ENCODE results near the gene CLIP1. TPM values are rescaled to one million over a fixed set of nuclear protein-coding genes. Genes with fewer than 3 reads are reported as not detected.
"Not testable (repeated sequence)": the region's sequence is repeated elsewhere in the genome, so short reads cannot be mapped to it uniquely, and the experiment has no call there.

The CLIP1 gene
- total RNA-seq, 2 donors from 2014 or later = 91.2 to 180 TPM

- not testable (repeated sequence) for DNase-seq (ENCODE audit: low spot score); H3K9me3 ChIP-seq; H3K4me3 ChIP-seq; H3K27me3 ChIP-seq (replicated peaks; ENCODE audit: insufficient read depth); H3K27ac ChIP-seq; H3K4me1 ChIP-seq (ENCODE audit: control insufficient read depth in 1 of 2, low read depth in 2 of 2); ATAC-seq (ENCODE audit: insufficient number of reproducible peaks, low FRiP score, low read depth); H3K36me3 ChIP-seq
These were observed 16.4 kb upstream of the CLIP1 start for GRCh38 chr12:122438822-122439221.

GRCh38 chr12:122437656-122438121 lies 15.2 kb upstream of the CLIP1 start:
- TF ChIP-seq CTCF (IDR thresholded peaks at IDR 0.05) = no peak
- Histone ChIP-seq H3K4me1 (ENCODE audit: control insufficient read depth in 1 of 2, low read depth in 2 of 2) (peaks cover 0 to 3% of the 10 kb centered on the region in 2 donors), H3K4me3 (peak overlapping the region; percentile 23), H3K27me3 (replicated peaks; ENCODE audit: insufficient read depth) (no peaks in the 10 kb centered on the region), H3K27ac (no peak overlapping the region), H3K9me3 (no peaks in the 10 kb centered on the region), H3K36me3 (no peaks in the 10 kb centered on the region)
- ATAC-seq (ENCODE audit: insufficient number of reproducible peaks, low FRiP score, low read depth) = peak; percentile 80
- DNase-seq (ENCODE audit: low spot score) = peak; percentile 51

GRCh38 chr12:122435186-122435585 lies 12.7 kb upstream of the CLIP1 start:
- TF ChIP-seq CTCF (IDR thresholded peaks at IDR 0.05) = no peak
- Histone ChIP-seq H3K36me3 (no peaks in the 10 kb centered on the region), H3K4me1 (ENCODE audit: control insufficient read depth in 1 of 2, low read depth in 2 of 2) (peaks cover 0 to 3% of the 10 kb centered on the region in 2 donors), H3K9me3 (no peaks in the 10 kb centered on the region), H3K4me3 (no peak overlapping the region), H3K27me3 (replicated peaks; ENCODE audit: insufficient read depth) (no peaks in the 10 kb centered on the region), H3K27ac (no peak overlapping the region)
- no peak for DNase-seq (ENCODE audit: low spot score)
- ATAC-seq (ENCODE audit: insufficient number of reproducible peaks, low FRiP score, low read depth) = no peak

GRCh38 chr12:122429043-122429442 lies 6.6 kb upstream of the CLIP1 start:
- H3K27ac ChIP-seq = not testable (repeated sequence)

GRCh38 chr12:122427403-122427802 lies 4.9 kb upstream of the CLIP1 start:
- Histone ChIP-seq H3K4me3 (no peak overlapping the region), H3K9me3 (no peaks in the 10 kb centered on the region), H3K27me3 (replicated peaks; ENCODE audit: insufficient read depth) (no peaks in the 10 kb centered on the region), H3K36me3 (no peaks in the 10 kb centered on the region), H3K4me1 (ENCODE audit: control insufficient read depth in 1 of 2, low read depth in 2 of 2) (peaks cover 3 to 10% of the 10 kb centered on the region in 2 donors), H3K27ac (no peak overlapping the region)
- ATAC-seq (ENCODE audit: insufficient number of reproducible peaks, low FRiP score, low read depth) (no peak), DNase-seq (ENCODE audit: low spot score) (no peak)
- no peak for TF ChIP-seq CTCF (IDR thresholded peaks at IDR 0.05)

More at GRCh38 chr12:122429043-122429442, 6.6 kb upstream of the CLIP1 start:
- H3K4me3 ChIP-seq; H3K36me3 ChIP-seq; DNase-seq (ENCODE audit: low spot score); H3K27me3 ChIP-seq (replicated peaks; ENCODE audit: insufficient read depth); H3K4me1 ChIP-seq (ENCODE audit: control insufficient read depth in 1 of 2, low read depth in 2 of 2); ATAC-seq (ENCODE audit: insufficient number of reproducible peaks, low FRiP score, low read depth); H3K9me3 ChIP-seq: not testable (repeated sequence)

- H3K4me3 ChIP-seq = peak overlapping the region; percentile 77
- no peaks in the 10 kb centered on the region for H3K27me3 ChIP-seq (replicated peaks; ENCODE audit: insufficient read depth)
- H3K4me1 ChIP-seq (ENCODE audit: control insufficient read depth in 1 of 2, low read depth in 2 of 2) = peaks cover 15 to 28% of the 10 kb centered on the region in 2 donors
- no peaks in the 10 kb centered on the region for H3K9me3 ChIP-seq
- no peak for TF ChIP-seq CTCF (IDR thresholded peaks at IDR 0.05)
- no peaks in the 10 kb centered on the region for H3K36me3 ChIP-seq
- ATAC-seq (ENCODE audit: insufficient number of reproducible peaks, low FRiP score, low read depth) (no peak), DNase-seq (ENCODE audit: low spot score) (no peak)
- peak overlapping the region; percentile 85 to 89 for H3K27ac ChIP-seq
These were observed 1.0 kb upstream of the CLIP1 start for GRCh38 chr12:122423258-122424165.

Measured in thoracic aorta (tissue), 2 donors.